Measurements from ENCODE around the gene SYS1. TPM values are rescaled to one million over a fixed set of nuclear protein-coding genes. Genes with fewer than 3 reads are reported as not detected.

SYS1 gene
- total RNA-seq, 4 donors from 2014 or later, result 28.2 to 48.4 (median 42.5) TPM

DNA sequence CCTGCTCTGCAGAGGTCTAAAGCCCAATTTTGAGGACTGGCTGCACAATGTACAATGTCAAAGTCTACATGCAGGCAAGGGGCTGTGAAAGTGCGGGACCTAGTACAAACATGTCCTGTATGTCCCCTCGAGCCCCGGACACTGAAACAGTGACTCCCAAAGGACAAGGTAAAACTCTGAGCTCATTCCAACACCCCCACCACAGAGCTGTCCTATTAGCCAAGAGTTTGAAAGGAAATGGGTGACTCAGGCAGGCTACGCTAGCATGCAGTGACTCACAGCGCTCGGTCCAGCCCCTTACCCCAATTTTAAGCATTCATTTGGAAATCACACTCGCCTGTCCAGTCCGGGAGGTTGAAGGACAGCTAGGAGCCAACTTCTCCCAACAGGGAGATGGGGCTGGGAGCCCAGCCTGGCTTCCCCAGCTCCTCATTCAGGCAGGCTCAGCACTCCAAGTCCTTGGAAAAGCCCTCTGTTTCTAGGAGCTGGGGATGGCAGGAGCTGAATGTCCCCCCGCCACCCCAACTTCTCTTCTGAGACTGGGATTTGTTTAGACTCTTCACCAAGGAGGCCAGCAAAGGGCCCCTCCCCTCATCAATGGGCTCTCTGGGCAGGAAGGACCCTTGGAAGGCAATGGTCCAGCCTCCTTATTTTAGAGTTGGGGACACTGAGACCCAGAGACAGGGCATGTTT lies 18.6 kb upstream of the SYS1 start:
- Histone ChIP-seq H3K9me3 (no peaks in the 10 kb centered on the region), H3K27ac (replicated peaks in 1 of 4) (peak overlapping the region; percentile 93 to 97 (median 96)), H3K27me3 (no peaks in the 10 kb centered on the region), H3K4me1 (peaks cover 64 to 95% (median 91%) of the 10 kb centered on the region in 4 donors), H3K36me3 (peaks cover 0 to 7% (median 2%) of the 10 kb centered on the region in 4 donors), H3K4me3 (peak overlapping the region; percentile 78 to 80 (median 80))
- TF ChIP-seq POLR2A (IDR thresholded peaks at IDR 0.05; ENCODE audit: low read depth) (peak; percentile 51), EP300 (IDR thresholded peaks at IDR 0.05) (no peak), POLR2AphosphoS5 (IDR thresholded peaks at IDR 0.05) (peak; percentile 69 to 85)
- 16% methylated on average over 7 of the region's 9 CpGs for WGBS
- intact Hi-C loops (cut with DNase I), result no loop called here
- DNase-seq (ENCODE audit: extremely low spot score), result no peak

GRCh38 chr20:45345104-45345936 lies 17.6 kb upstream of the SYS1 start:
- H3K27me3 ChIP-seq, result no peaks in the 10 kb centered on the region
- H3K4me3 ChIP-seq, result peak overlapping the region; percentile 78 to 80 (median 80)
- intact Hi-C loops (cut with DNase I), result no loop called here
- peak overlapping the region; percentile 93 to 97 (median 96) for H3K27ac ChIP-seq (replicated peaks in 1 of 4)
- WGBS, result 48% methylated on average over 7 of the region's 9 CpGs
- no peaks in the 10 kb centered on the region for H3K9me3 ChIP-seq
- DNase-seq (ENCODE audit: extremely low spot score), result no peak
- peaks cover 0 to 7% (median 2%) of the 10 kb centered on the region in 4 donors for H3K36me3 ChIP-seq
- peaks cover 57 to 85% (median 81%) of the 10 kb centered on the region in 4 donors for H3K4me1 ChIP-seq
- TF ChIP-seq POLR2A (IDR thresholded peaks at IDR 0.05; ENCODE audit: low read depth) (no peak), POLR2AphosphoS5 (IDR thresholded peaks at IDR 0.05) (peak; percentile 32 to 34)

GRCh38 chr20:45346291-45346718 lies 16.7 kb upstream of the SYS1 start:
- no peak for DNase-seq (ENCODE audit: extremely low spot score)
- intact Hi-C loops (cut with DNase I), result no loop called here
- Histone ChIP-seq H3K4me1 (peaks cover 51 to 75% (median 71%) of the 10 kb centered on the region in 4 donors), H3K36me3 (no peaks in the 10 kb centered on the region), H3K4me3 (peak overlapping the region; percentile 78 to 80 (median 80)), H3K27ac (replicated peaks in 1 of 4) (peak overlapping the region; percentile 93 to 97 (median 96)), H3K9me3 (no peaks in the 10 kb centered on the region), H3K27me3 (no peaks in the 10 kb centered on the region)
- WGBS, result 40% methylated on average over 1 of the region's 3 CpGs
- TF ChIP-seq EP300 (IDR thresholded peaks at IDR 0.05), result no peak
- no peak for TF ChIP-seq POLR2AphosphoS5 (IDR thresholded peaks at IDR 0.05)
- no peak for TF ChIP-seq POLR2A (IDR thresholded peaks at IDR 0.05; ENCODE audit: low read depth)
- TF ChIP-seq, protein P1, sequence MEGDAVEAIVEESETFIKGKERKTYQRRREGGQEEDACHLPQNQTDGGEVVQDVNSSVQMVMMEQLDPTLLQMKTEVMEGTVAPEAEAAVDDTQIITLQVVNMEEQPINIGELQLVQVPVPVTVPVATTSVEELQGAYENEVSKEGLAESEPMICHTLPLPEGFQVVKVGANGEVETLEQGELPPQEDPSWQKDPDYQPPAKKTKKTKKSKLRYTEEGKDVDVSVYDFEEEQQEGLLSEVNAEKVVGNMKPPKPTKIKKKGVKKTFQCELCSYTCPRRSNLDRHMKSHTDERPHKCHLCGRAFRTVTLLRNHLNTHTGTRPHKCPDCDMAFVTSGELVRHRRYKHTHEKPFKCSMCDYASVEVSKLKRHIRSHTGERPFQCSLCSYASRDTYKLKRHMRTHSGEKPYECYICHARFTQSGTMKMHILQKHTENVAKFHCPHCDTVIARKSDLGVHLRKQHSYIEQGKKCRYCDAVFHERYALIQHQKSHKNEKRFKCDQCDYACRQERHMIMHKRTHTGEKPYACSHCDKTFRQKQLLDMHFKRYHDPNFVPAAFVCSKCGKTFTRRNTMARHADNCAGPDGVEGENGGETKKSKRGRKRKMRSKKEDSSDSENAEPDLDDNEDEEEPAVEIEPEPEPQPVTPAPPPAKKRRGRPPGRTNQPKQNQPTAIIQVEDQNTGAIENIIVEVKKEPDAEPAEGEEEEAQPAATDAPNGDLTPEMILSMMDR (IDR thresholded peaks at IDR 0.05), result no peak

- WGBS, result 45% methylated on average over 5 of the region's 5 CpGs
- Histone ChIP-seq H3K4me3 (peak overlapping the region; percentile 78 to 80 (median 80)), H3K27ac (replicated peaks in 1 of 4) (peak overlapping the region; percentile 93 to 97 (median 96)), H3K27me3 (no peaks in the 10 kb centered on the region), H3K4me1 (peaks cover 46 to 69% (median 66%) of the 10 kb centered on the region in 4 donors), H3K36me3 (no peaks in the 10 kb centered on the region), H3K9me3 (no peaks in the 10 kb centered on the region)
- DNase-seq (ENCODE audit: extremely low spot score), result no peak
- intact Hi-C loops (cut with DNase I), result no loop called here
- no peak for TF ChIP-seq POLR2AphosphoS5 (IDR thresholded peaks at IDR 0.05)
- TF ChIP-seq EP300 (IDR thresholded peaks at IDR 0.05), result no peak
- TF ChIP-seq, protein P1 (IDR thresholded peaks at IDR 0.05), result no peak
- no peak for TF ChIP-seq POLR2A (IDR thresholded peaks at IDR 0.05; ENCODE audit: low read depth)
Measured at GRCh38 chr20:45346851-45347250, 16.1 kb upstream of the SYS1 start.

DNA sequence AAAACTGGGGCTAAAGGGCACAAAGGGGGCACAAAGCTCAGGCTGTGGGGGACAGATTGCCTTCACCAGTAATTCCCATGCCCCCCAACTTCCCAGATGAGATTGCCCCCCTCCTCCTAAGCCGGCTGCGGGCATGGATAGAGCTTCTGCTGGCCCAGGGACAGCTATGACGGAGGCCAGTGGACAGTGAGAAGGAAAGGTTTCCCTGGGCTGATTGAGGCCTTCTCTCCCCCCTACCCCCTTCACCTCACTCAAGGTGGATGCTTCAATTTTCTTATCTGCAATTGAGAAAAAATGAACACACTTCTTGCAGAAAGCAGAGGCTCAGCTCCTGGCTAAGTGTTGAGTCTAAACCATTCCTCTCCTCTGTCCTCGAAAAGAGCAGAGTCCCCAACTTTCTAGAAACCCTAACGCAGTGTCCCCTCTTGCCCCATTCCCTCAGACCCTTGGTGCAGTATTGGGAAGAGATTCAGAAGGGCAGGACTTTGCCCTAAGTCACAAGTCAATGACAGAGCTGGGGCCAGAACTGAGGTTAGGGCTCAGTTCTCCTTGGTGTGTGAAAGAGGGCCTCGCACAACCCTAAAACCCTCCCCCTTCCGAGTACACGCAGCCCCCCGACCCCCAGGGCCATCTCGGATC lies 15.5 kb upstream of the SYS1 start:
- H3K4me3 ChIP-seq, result peak overlapping the region; percentile 78 to 80 (median 80)
- H3K27me3 ChIP-seq, result no peaks in the 10 kb centered on the region
- no peaks in the 10 kb centered on the region for H3K36me3 ChIP-seq
- H3K4me1 ChIP-seq, result peaks cover 40 to 64% (median 60%) of the 10 kb centered on the region in 4 donors
- intact Hi-C loops (cut with DNase I), result no loop called here
- no peak for DNase-seq (ENCODE audit: extremely low spot score)
- H3K27ac ChIP-seq (replicated peaks in 1 of 4), result peak overlapping the region; percentile 93 to 97 (median 96)
- TF ChIP-seq EP300 (IDR thresholded peaks at IDR 0.05) (no peak), POLR2AphosphoS5 (IDR thresholded peaks at IDR 0.05) (no peak), POLR2A (IDR thresholded peaks at IDR 0.05; ENCODE audit: low read depth) (no peak)
- TF ChIP-seq, protein P1 (IDR thresholded peaks at IDR 0.05), result no peak
- no peaks in the 10 kb centered on the region for H3K9me3 ChIP-seq
- WGBS, result 11% methylated on average over 6 of the region's 10 CpGs

Measured in esophagus muscularis mucosa (tissue), 4 donors.